Amniotic stem cell (primary cell): ENCODE results near the gene BLCAP.
A peak's percentile ranks its signal among the peaks of the same experiment; 100 is the strongest.
"Not testable (repeated sequence)": the region's sequence is repeated elsewhere in the genome, so short reads cannot be mapped to it uniquely, and the experiment has no call there.

Experiments used
- DNase-seq: peaks from one replicate; lab custom pipeline; 2025; lab: John Stamatoyannopoulos, UW

The BLCAP gene

DNA sequence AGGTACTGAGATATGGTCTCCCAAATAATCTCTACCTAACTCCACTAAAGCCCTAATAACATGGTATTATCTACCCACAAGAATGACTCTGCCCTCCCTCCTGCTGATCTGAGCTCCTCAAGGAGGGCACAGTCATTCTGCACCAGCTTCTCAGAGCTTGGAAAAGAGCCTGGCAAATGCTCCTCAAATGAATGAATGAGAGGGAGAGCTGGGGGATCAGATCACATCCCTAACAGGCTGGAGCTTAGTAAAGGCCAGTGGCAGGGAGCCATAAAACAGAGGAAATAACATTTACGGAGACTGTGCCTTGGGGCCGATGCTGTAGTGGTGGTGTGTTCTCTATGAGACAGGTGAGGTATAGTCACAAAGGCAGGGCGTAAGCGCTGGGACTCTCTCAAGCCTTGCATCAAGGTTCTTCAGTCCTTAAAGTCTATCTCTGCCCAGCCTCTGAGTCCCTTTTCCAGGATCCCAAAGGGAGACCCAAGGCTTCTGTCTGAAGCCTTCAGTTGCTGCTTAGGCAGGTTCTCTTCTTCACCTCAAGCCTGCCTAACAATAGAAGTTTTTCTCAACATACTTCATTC, 13.8 kb downstream of the BLCAP start:
- DNase-seq = no peak

DNA sequence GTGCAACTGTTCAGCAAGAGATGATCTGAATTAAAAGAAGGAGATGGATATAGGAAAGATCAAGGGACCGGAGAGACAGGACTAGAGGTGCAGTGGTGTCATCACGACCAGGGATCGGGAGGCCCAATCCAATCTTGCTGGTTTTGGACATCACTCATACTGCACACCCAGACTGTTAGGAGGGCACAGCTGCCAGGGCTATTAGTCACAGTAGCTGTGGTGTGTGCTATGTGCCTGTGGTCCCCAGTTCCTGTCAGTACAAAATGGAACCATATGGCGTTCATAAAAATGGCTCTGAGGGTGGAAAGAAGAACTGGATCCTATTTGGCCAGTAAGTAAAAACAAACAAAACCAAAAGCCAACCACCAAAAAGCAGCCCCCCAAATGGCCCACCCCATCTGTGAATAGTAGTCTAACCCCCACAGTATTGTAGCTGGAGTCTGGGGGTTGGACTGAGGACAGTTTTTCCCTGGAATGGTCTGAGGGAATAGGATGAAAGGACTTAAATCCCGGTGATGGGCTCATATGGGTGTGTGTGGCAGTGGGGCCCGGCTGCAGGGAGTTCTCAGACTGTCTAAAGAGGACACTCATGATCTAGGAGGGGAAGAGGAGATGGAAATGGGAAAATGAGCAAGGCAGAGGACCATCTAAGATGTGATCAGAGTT, 15.9 kb downstream of the BLCAP start:
- peak; percentile 29 for DNase-seq

DNA sequence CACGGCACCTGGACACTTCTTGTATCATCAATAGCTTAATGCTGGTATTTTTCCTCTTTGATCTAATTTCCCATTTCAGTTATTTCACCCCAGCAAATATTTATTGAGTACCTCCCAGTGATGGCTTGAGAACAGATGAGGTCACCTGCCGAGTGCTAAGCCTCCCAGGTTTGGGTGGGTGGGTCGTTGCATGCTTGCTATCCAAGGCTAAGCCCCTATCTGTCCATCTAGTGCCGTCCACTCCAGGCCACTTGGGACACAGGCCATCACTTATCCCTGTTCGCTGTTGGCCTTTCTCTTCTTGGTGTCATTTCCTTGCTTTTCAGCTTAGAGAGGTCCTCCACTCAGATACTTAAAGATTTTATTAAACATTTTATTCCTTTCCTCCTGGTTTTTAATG, 17.4 kb downstream of the BLCAP start:
- DNase-seq = no peak

DNA sequence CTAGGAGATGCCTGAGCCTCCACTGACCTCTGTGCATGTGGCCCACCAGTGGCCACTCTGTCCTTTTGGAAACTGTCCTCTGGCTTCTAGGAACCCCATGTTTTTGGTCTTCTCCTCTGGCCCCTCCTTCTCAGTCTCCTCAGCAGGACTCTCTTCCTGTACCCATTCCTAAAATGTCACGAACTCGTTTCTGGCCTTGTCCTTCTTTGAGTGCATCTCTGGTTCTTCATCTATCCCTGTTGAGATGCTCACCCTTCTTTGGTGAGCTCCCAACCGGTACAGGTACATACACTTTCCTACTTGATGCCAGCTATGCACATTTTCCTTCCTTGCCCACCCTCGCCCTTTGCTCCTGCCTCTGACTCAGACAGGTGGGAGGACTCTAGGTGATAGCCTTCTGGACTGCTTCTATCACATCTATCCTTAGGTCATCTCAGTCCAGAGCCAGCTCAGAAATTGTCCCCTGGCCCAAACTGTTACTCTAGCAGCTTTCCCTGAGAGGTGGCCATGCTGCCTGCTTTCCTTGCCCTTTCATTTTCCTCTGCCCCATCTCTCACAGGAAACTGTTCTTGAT, 21.4 kb downstream of the BLCAP start:
- no peak for DNase-seq

- no peak for DNase-seq
These were observed 22.2 kb downstream of the BLCAP start for GRCh38 chr20:37505263-37506151.

GRCh38 chr20:37504404-37505096, 23.1 kb downstream of the BLCAP start:
- DNase-seq = no peak

GRCh38 chr20:37503256-37503927, 24.3 kb downstream of the BLCAP start:
- no peak for DNase-seq

DNA sequence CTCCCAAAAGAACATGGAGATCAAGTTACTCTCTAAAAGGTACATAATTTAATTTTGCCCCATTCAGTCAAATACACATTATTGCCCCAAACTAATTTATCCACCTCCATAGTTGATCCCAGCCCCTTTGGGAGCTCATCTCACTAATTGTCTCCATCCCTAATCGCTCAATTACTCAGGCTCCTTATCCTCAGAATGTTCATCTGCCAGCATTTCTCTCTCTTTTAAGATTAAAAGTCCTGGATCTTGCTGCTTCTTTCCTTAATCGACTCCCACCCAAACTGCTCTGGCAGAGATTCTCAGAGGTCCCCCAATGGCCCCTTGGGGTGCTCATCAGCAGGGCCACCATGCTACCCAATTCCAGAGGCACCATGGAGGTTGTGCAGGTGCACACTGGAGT, 25.0 kb downstream of the BLCAP start:
- DNase-seq = no peak

DNA sequence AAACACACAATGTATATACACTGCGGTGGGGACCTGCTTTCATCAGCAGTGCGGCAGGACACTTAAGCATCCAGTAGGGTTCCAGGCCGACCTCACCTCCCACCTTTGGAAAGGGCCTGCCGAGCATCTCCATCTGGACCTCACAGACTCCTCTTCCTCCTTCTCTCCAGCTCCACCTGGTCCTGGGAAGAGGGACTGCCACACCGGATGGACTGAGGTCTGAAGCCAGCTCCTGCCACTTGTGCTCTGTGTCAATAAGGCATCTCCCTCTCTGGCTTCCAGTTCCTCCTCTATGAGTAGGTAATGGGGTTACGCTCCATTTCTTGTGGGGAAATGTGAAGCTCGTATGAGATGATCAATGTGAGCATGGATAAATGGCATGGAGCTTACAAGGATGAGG, 25.7 kb downstream of the BLCAP start:
- no peak for DNase-seq

DNA sequence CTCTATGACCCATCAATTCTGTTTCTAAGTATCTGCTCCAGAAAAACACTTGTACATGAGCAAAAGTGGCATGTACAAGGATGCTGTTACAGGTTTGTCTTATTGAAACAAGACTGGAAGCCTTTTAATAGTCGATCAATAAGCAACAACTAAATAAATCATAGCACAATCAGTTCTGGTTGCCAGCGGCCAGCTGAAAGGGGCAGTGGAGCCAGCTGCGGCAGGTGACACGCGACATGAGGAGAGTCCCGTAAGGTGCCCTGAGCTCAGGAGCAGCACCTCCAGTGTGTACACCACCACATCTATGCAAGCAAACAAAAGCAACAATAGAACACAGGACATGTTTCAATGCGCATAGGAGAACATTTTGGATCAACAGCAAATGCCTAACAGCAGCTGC, 27.4 kb downstream of the BLCAP start:
- no peak for DNase-seq

GRCh38 chr20:37498066-37498665, 29.5 kb downstream of the BLCAP start:
- no peak for DNase-seq

GRCh38 chr20:37494796-37495195, 32.9 kb downstream of the BLCAP start:
- no peak for DNase-seq

GRCh38 chr20:37494301-37494700, 33.4 kb downstream of the BLCAP start:
- DNase-seq = no peak

GRCh38 chr20:37492945-37493344, 34.7 kb downstream of the BLCAP start:
- DNase-seq = no peak

GRCh38 chr20:37492096-37492625, 35.5 kb downstream of the BLCAP start:
- DNase-seq = no peak

- no peak for DNase-seq
These were observed 36.9 kb downstream of the BLCAP start for GRCh38 chr20:37490663-37491350.

- DNase-seq = not testable (repeated sequence)
These were observed 41.5 kb downstream of the BLCAP start for GRCh38 chr20:37486209-37486608.

DNA sequence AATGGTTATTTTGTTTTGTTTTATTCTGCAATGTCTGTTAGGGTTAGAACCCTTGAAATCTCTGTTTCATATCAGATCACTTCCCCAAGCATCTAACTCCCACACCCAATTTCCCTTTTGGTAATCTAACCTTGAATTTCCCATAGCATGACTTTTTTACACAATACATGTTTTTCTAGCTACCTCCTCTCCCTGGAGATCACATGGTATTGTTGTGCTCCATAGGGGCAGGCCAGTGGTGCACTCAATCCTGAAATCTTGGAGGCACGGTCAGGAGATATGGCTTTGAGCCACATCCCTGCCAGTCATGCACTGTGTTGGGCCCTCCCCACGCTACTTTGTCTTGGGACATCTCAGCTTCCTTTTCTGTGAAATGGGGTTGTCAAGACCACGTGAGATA, 43.3 kb downstream of the BLCAP start:
- no peak for DNase-seq

DNA sequence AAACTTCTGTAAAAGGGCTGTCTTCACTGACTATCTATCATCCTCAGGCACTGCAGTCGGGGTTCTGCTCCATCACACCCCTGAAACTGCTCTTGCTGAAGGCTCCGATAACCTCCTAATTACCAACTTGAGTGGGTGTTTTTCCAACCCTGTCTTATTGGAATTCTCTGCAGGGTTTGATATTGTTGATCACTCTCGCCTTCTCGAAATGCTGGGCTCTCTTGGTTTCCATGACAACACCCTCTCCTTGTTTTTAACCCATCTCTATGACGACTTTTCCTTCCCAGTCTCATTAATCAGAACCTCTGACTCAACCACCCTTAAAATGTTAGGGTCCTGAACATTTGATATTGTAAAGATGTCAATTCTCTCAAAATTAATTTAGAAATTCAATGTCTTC, 46.1 kb downstream of the BLCAP start:
- DNase-seq = no peak

GRCh38 chr20:37480919-37481318, 46.8 kb downstream of the BLCAP start:
- no peak for DNase-seq
